Measurements from ENCODE around the gene MYL12B.

MYL12B gene

DNA sequence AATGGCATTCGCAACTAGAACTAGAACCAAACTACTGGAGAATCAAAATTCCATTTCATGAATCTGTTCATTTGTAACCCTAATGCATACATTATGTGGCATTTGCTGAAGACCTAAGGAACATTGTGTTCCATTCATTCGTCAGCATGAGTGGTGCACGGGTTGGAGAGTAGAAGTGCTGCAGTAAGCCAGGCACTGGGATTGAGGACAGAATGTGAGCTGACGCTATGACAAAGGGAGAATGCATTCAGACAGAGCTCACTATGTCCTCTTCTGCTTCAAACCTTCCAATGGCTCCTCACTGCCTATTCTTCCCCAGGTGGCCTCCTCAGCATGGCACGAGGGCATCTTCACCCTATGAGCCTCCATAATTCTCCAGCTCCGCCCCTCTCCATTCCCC is 35.9 kb upstream of the MYL12B start:
- TF ChIP-seq ZFX (IDR thresholded peaks at IDR 0.05; ENCODE audit: borderline replicate concordance): no peak
- TF ChIP-seq, protein P1, sequence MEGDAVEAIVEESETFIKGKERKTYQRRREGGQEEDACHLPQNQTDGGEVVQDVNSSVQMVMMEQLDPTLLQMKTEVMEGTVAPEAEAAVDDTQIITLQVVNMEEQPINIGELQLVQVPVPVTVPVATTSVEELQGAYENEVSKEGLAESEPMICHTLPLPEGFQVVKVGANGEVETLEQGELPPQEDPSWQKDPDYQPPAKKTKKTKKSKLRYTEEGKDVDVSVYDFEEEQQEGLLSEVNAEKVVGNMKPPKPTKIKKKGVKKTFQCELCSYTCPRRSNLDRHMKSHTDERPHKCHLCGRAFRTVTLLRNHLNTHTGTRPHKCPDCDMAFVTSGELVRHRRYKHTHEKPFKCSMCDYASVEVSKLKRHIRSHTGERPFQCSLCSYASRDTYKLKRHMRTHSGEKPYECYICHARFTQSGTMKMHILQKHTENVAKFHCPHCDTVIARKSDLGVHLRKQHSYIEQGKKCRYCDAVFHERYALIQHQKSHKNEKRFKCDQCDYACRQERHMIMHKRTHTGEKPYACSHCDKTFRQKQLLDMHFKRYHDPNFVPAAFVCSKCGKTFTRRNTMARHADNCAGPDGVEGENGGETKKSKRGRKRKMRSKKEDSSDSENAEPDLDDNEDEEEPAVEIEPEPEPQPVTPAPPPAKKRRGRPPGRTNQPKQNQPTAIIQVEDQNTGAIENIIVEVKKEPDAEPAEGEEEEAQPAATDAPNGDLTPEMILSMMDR (IDR thresholded peaks at IDR 0.05): no peak
- no peak overlapping the region for H3K27ac ChIP-seq

DNA sequence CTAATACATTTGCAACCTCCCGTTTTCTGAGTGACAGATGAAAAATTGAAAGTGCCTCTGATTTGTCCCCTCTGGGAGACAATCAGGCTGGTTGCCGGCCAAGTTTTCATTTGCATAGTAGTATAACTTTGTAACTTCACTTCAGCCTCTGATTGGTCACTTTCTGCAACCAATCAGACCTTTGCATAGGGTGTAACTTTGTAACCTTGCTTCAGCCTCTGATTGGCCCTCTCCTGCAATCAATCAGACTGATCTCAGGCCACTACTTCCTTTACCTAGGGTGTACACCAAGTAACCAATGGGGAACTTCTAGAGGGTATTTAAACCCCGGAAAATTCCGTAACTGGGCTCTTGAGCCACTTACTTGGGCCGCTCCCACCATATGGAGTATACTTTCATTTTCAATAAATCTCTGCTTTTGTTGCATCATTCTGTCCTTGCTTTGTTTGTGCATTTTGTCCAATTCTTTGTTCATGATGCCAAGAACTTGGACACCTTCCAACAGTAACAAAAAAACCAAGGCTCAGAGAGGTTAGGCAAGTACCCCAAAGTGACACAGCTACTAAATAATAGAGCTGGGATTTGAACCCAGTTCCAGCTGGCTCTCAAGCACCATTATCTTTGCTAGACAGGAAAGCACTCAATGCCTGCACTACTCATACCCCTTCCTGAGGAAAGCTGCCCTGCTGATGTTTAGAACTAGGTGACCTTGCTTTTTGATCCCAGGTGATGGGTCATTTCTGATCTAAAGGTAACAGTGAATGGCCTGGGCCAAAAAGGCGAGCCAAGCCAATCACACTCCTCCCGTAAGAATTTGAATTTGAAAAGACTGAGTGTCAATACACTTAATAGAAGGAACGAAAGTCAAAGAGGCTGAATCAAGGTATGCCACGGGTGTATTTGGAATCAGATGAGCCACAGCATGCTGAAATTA is 31.3 kb upstream of the MYL12B start:
- TF ChIP-seq, protein P1 (IDR thresholded peaks at IDR 0.05): no peak
- TF ChIP-seq ZFX (IDR thresholded peaks at IDR 0.05; ENCODE audit: borderline replicate concordance): no peak
- no peak overlapping the region for H3K27ac ChIP-seq

DNA sequence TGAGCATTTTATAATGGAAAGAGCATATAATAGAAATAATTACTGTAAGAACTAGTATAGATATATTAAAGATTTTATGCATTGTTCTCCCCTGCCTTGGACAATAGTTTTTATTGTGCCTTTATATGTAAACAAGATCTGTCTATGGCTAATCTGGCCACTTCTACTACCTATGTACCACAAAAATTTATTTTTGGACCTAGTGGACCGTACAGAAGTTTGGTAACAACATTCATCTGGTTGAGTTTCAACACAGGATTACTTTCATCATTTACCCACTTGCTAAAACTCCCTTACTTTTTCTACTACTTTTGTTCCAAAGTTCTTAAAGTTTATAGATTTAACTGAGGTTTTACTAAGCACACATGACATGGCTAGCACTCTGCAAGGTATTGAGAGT is 28.9 kb upstream of the MYL12B start:
- H3K27ac ChIP-seq: no peak overlapping the region
- TF ChIP-seq, protein P1 (IDR thresholded peaks at IDR 0.05): no peak
- no peak for TF ChIP-seq ZFX (IDR thresholded peaks at IDR 0.05; ENCODE audit: borderline replicate concordance)

DNA sequence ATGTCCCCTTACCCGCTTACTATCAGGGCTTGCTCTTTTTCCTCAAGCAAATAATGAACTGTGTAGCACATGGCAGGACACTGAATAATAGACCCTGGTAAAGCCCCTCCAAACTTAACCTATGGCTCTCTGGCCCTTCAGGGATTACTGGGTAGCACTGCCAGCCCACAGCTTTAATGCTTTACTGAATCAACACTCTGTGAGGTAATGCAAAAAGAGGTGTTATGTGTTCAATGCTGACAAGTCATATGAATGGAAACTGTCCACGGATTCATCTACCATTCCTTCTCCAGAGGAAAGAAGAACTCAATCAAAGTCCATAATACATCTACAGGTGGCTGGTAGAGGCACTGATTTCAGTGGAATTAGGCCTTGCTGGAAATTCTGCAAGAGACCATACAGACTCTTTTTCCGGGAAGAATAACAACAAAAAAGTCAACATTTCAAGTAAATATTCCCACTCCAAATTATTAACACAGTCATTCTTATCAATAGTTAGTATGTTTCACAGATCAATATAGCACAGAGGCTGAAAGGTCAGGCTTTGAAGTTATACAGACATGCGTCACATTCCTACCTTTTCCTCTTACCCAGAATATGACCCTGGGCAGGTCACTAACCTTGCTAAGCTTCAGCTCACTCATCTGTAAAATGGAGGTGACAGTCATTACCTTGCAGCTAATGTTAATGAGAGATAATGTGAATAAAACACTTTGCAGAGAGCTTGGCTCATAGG is 28.3 kb upstream of the MYL12B start:
- H3K27ac ChIP-seq: no peak overlapping the region
- TF ChIP-seq, protein P1 (IDR thresholded peaks at IDR 0.05): no peak
- TF ChIP-seq ZFX (IDR thresholded peaks at IDR 0.05; ENCODE audit: borderline replicate concordance): no peak

DNA sequence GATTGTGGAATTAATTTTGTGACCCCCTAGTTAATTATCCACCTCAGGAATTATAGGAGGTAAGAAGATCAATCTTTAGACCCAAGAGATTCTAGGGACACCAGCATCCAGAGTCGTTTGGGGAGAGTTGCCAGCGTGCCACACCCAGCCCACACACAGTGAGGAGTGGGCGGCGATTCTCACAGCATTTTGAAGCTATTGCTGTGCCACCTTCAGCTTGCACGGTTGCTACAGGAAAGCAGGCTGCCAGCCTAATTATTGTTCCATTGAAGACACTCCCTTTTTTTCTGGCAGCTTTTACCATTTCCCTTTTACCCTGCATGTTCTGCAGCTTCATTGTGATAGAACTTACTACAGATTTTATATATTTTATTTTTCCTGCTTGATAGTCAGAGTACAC is 27.5 kb upstream of the MYL12B start:
- no peak for TF ChIP-seq ZFX (IDR thresholded peaks at IDR 0.05; ENCODE audit: borderline replicate concordance)
- TF ChIP-seq, protein P1 (IDR thresholded peaks at IDR 0.05): no peak
- no peak overlapping the region for H3K27ac ChIP-seq

DNA sequence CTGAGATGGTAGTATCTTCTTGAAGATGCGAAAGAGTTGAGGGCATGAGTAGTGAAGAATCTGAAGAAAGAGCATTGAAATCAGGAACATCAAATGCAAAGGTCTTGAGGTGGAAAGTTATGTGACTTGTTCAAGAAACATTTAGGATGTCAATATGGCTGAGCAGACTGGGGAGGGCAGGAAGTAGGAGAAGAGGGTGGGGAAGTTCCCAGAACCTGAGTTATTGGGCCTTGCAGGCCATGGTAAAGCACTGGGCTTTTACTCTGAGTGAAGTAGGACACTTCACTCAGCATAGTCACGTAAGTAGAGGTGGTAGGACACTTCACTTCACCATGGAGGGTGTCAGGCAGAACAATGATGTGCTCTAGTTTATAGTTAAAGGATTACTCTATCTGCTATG is 26.1 kb upstream of the MYL12B start:
- H3K27ac ChIP-seq: no peak overlapping the region
- no peak for TF ChIP-seq ZFX (IDR thresholded peaks at IDR 0.05; ENCODE audit: borderline replicate concordance)
- TF ChIP-seq, protein P1 (IDR thresholded peaks at IDR 0.05): no peak

DNA sequence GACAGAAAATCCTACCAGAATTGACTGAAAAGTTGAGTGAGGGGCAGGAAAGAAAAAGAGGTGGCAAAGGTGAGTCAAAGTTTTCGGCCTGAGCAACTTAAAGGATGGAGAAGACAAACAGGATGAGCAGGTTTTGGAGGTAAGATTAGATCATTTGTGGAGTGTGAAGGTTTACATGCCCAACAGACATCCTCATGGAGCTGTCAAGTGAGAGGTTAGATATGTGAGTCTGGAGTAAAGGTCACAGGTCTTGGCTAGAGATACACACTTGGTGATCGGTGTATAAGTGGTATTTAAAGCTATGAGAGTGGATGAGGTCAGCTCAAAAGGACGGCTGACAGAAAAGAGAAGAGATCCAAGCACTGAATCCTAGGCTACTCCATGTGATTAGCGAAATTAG is 25.5 kb upstream of the MYL12B start:
- no peak overlapping the region for H3K27ac ChIP-seq
- TF ChIP-seq ZFX (IDR thresholded peaks at IDR 0.05; ENCODE audit: borderline replicate concordance): no peak
- TF ChIP-seq, protein P1 (IDR thresholded peaks at IDR 0.05): no peak

Measured in 22Rv1 (cell line).